A549 (cell line): ENCODE data around the gene PPP2R5C. TPM values are rescaled to one million over a fixed set of nuclear protein-coding genes. Genes with fewer than 3 reads are reported as not detected.

Experiments used
- ATAC-seq, 2 experiments: fragments of 200-7000 bp in 1 of 2; fragments of >200 bp in 1 of 2; cut with Nextera tagmentation in 1 of 2; cut with Tn5 transposase in 1 of 2; 3 replicates each; pipeline versions ENCODE4 v1.8.0 to v1.9.1; 2018 to 2020; ENCODE audit warnings: mild to moderate bottlenecking in 1 of 2, moderate library complexity in 1 of 2
- CTCF ChIA-PET: fragments of 300-600 bp; sonication (Branson Sonifier 250); formaldehyde crosslinking; extraction: SDS; loops from one replicate; lab custom pipeline; 2021; ENCODE audit warnings: antibody characterized with exemption, inconsistent platforms; lab: Yijun Ruan, JAX
- POLR2A ChIA-PET: fragments of 350-600 bp; formaldehyde crosslinking; extraction: SDS; loops from one replicate; lab custom pipeline; 2021; ENCODE audit warnings: antibody characterized with exemption, inconsistent platforms; lab: Yijun Ruan, JAX
- DNase-seq, 2 experiments: peaks; one replicate each; pipeline versions ENCODE4 v3.0.0 to v3.0.0-alpha.2; 2011 to 2016; ENCODE audit warnings: low read depth in 1 of 2, low spot score in 1 of 2
- FAIRE-seq: peaks from 2 replicates; lab custom pipeline; 2011; peaks lifted over from hg19 to GRCh38; lab: Jason Lieb, UNC
- H3K27ac ChIP-seq, 2 experiments: fragments of >200 bp; sonication (Bioruptor Twin); formaldehyde crosslinking; 3 replicates each; pipeline ENCODE4 v1.5.1; 2016 to 2017
- H3K4me1 ChIP-seq: fragments of >200 bp; sonication (Bioruptor Twin); formaldehyde crosslinking; 3 replicates; pipeline ENCODE4 v1.6.1; 2016
- H3K4me2 ChIP-seq: fragments of >200 bp; sonication (Bioruptor Twin); formaldehyde crosslinking; 3 replicates; pipeline ENCODE4 v1.6.1; 2016
- H3K4me3 ChIP-seq: fragments of >200 bp; sonication (Bioruptor Twin); formaldehyde crosslinking; 3 replicates; pipeline ENCODE4 v1.5.1; 2016
- H3K9me3 ChIP-seq: fragments of >200 bp; sonication (Bioruptor Twin); formaldehyde crosslinking; 3 replicates; pipeline ENCODE4 v1.6.1; 2016
- BHLHE40 ChIP-seq: IDR thresholded peaks from 2 replicates; pipeline ENCODE4 v1.6.1; 2012; ENCODE audit warnings: low read depth, low read length, inconsistent platforms
- CBX2 ChIP-seq: fragments of 200-600 bp; sonication (generic); IDR thresholded peaks from 2 replicates; pipeline ENCODE4 v1.6.1; 2016; ENCODE audit warnings: low read depth, mild to moderate bottlenecking, borderline replicate concordance
- CEBPB ChIP-seq, 2 experiments: fragments of >200 bp in 1 of 2; sonication (Bioruptor Twin) in 1 of 2; formaldehyde crosslinking in 1 of 2; IDR thresholded peaks; 2 replicates each; pipeline ENCODE4 v1.6.1; 2012 to 2016
- CHD2 ChIP-seq: fragments of 150-350 bp; IDR thresholded peaks from 2 replicates; pipeline ENCODE4 v1.6.1; 2014; ENCODE audit warnings: low read length; ENCODE audit not compliant: partially characterized antibody
- EHMT2 ChIP-seq: fragments of 200-600 bp; sonication (generic); IDR thresholded peaks from 2 replicates; pipeline ENCODE4 v1.6.1; 2016; ENCODE audit warnings: antibody characterized with exemption, low read depth, mild to moderate bottlenecking, moderate library complexity
- ESRRA ChIP-seq: fragments of 150-350 bp; IDR thresholded peaks from 2 replicates; pipeline ENCODE4 v1.6.1; 2014; ENCODE audit warnings: mild to moderate bottlenecking, low read length, borderline replicate concordance
- FOSB ChIP-seq: fragments of 250-450 bp; sonication (Bioruptor Pico); IDR thresholded peaks from 2 replicates; pipeline ENCODE4 v1.5.0; 2020; ENCODE audit warnings: mild to moderate bottlenecking, moderate library complexity
- FOSL2 ChIP-seq, 2 experiments: fragments of 450-650 bp in 1 of 2; fragments of >200 bp in 1 of 2; sonication (Bioruptor Twin) in 1 of 2; formaldehyde crosslinking; IDR thresholded peaks; 2 replicates each; pipeline versions ENCODE4 v1.5.0 to v1.6.1; 2016 to 2020; ENCODE audit warnings: mild to moderate bottlenecking in 1 of 2, moderate library complexity in 1 of 2
- GATA3 ChIP-seq: IDR thresholded peaks from 2 replicates; pipeline ENCODE4 v1.6.1; 2012; ENCODE audit warnings: borderline replicate concordance
- HDAC2 ChIP-seq: fragments of 200-600 bp; sonication (generic); IDR thresholded peaks from 2 replicates; pipeline ENCODE4 v1.6.1; 2016
- HOXB5 ChIP-seq: fragments of 250-450 bp; sonication (Bioruptor Pico); IDR thresholded peaks from 2 replicates; pipeline ENCODE4 v1.5.0; 2020; ENCODE audit warnings: mild to moderate bottlenecking, moderate library complexity
- JUN ChIP-seq, 2 experiments: fragments of >200 bp; sonication (Bioruptor Twin); formaldehyde crosslinking; IDR thresholded peaks; 2 replicates in 1 of 2; 3 replicates in 1 of 2; pipeline ENCODE4 v1.6.1; 2016 to 2017
- KDM5A ChIP-seq: fragments of 200-600 bp; sonication (generic); IDR thresholded peaks from 2 replicates; pipeline ENCODE4 v1.6.1; 2016; ENCODE audit warnings: antibody characterized with exemption, mild to moderate bottlenecking
- MAFK ChIP-seq: fragments of 450-650 bp; IDR thresholded peaks from 2 replicates; pipeline ENCODE4 v1.6.1; 2014; ENCODE audit not compliant: partially characterized antibody
- NPAS2 ChIP-seq: fragments of 250-450 bp; sonication (Bioruptor Pico); IDR thresholded peaks from 2 replicates; pipeline ENCODE4 v1.8.0; 2022; ENCODE audit warnings: mild to moderate bottlenecking, moderate library complexity, borderline replicate concordance
- PHF8 ChIP-seq: fragments of 200-600 bp; sonication (generic); IDR thresholded peaks from 2 replicates; pipeline ENCODE4 v1.6.1; 2016; ENCODE audit warnings: low read depth, mild to moderate bottlenecking, antibody characterized with exemption, moderate library complexity, borderline replicate concordance
- POLR2A ChIP-seq: IDR thresholded peaks from 2 replicates; pipeline ENCODE4 v1.6.1; 2012; ENCODE audit warnings: mild to moderate bottlenecking, low read length
- RAD21 ChIP-seq, 2 experiments: fragments of >200 bp in 1 of 2; sonication (Bioruptor Twin) in 1 of 2; formaldehyde crosslinking in 1 of 2; IDR thresholded peaks in 1 of 2; conservative IDR thresholded peaks in 1 of 2; 2 replicates in 1 of 2; 3 replicates in 1 of 2; pipeline ENCODE4 v1.6.1; 2012 to 2018; ENCODE audit warnings: inconsistent platforms in 1 of 2
- RARB ChIP-seq: fragments of 250-450 bp; sonication (Bioruptor Pico); IDR thresholded peaks from 2 replicates; pipeline ENCODE4 v1.8.0; 2021; ENCODE audit warnings: mild to moderate bottlenecking, moderate library complexity
- RFX5 ChIP-seq: fragments of 450-650 bp; IDR thresholded peaks from 2 replicates; pipeline ENCODE4 v1.7.1; 2014; ENCODE audit warnings: antibody characterized with exemption, mild to moderate bottlenecking, moderate library complexity
- RNF2 ChIP-seq: fragments of 200-600 bp; sonication (generic); IDR thresholded peaks from 2 replicates; pipeline ENCODE4 v1.6.1; 2016; ENCODE audit warnings: low read depth, mild to moderate bottlenecking, antibody characterized with exemption, moderate library complexity, borderline replicate concordance
- SMC3 ChIP-seq: fragments of >200 bp; sonication (Bioruptor Twin); formaldehyde crosslinking; IDR thresholded peaks from 3 replicates; pipeline ENCODE4 v1.6.1; 2018; ENCODE audit warnings: inconsistent platforms
- TP53 ChIP-seq: fragments of 250-450 bp; sonication (Bioruptor Pico); IDR thresholded peaks from 2 replicates; pipeline ENCODE4 v1.5.0; 2021; ENCODE audit warnings: mild to moderate bottlenecking, moderate library complexity
- ZC3H11A ChIP-seq: fragments of 450-650 bp; IDR thresholded peaks from 2 replicates; pipeline ENCODE4 v1.6.1; 2014; ENCODE audit warnings: antibody characterized with exemption, mild to moderate bottlenecking
- ZSCAN20 ChIP-seq: fragments of 250-450 bp; sonication (Bioruptor Pico); IDR thresholded peaks from 2 replicates; pipeline ENCODE4 v1.8.0; 2022; ENCODE audit warnings: mild to moderate bottlenecking, moderate library complexity
- WGBS: methylation state at CpG from one replicate; pipeline ENCODE4 v1.1.6; 2017; ENCODE audit errors: missing lambda C conversion rate; 5-methylcytosine and 5-hydroxymethylcytosine counted together
- polyA plus RNA-seq, 4 experiments: library from polyadenylated mRNA; depleted of rRNA in 3 of 4; stranded (reverse); fragments of >200 nt; fragmentation: RNase III in 1 of 4; extraction: RNeasy Plus Mini Kit Qiagen cat#74134 plus additional on column Dnase treatment in 1 of 4; gene quantifications; 2 replicates in 3 of 4; 3 replicates in 1 of 4; pipeline ENCODE4 v1.2.3, GENCODE V29; 2011 to 2017
- TF ChIP-seq, protein P1 (sequence below): IDR thresholded peaks from 2 replicates; pipeline ENCODE4 v1.6.1; 2012; ENCODE audit warnings: low read depth, borderline replicate concordance
- TF ChIP-seq, protein P2 (sequence below): IDR thresholded peaks from 2 replicates; pipeline ENCODE4 v1.6.1; 2012
- TF ChIP-seq, protein P3 (sequence below): fragments of 150-350 bp; IDR thresholded peaks from 2 replicates; pipeline ENCODE4 v1.6.1; 2014; ENCODE audit warnings: low read depth, mild to moderate bottlenecking, low read length
- TF ChIP-seq, protein P4 (sequence below): fragments of >200 bp; sonication (Bioruptor Twin); formaldehyde crosslinking; IDR thresholded peaks from 2 replicates; pipeline ENCODE4 v1.6.1; 2016
- TF ChIP-seq, protein P5 (sequence below): fragments of 450-650 bp; IDR thresholded peaks from 2 replicates; pipeline ENCODE4 v1.6.1; 2014; ENCODE audit warnings: antibody characterized with exemption
- TF ChIP-seq, protein P6 (sequence below): fragments of 200-600 bp; sonication (generic); IDR thresholded peaks from 2 replicates; pipeline ENCODE4 v1.6.1; 2016; ENCODE audit warnings: antibody characterized with exemption, mild to moderate bottlenecking, moderate library complexity
- TF ChIP-seq, protein P7 (sequence below): fragments of >200 bp; sonication (Bioruptor Twin); formaldehyde crosslinking; IDR thresholded peaks from 3 replicates; pipeline ENCODE4 v1.6.1; 2016

PPP2R5C gene
- polyA plus RNA-seq, 2 of the 4 experiments (the other 2 are of a cell fraction), result 74.8 to 150 TPM

DNA sequence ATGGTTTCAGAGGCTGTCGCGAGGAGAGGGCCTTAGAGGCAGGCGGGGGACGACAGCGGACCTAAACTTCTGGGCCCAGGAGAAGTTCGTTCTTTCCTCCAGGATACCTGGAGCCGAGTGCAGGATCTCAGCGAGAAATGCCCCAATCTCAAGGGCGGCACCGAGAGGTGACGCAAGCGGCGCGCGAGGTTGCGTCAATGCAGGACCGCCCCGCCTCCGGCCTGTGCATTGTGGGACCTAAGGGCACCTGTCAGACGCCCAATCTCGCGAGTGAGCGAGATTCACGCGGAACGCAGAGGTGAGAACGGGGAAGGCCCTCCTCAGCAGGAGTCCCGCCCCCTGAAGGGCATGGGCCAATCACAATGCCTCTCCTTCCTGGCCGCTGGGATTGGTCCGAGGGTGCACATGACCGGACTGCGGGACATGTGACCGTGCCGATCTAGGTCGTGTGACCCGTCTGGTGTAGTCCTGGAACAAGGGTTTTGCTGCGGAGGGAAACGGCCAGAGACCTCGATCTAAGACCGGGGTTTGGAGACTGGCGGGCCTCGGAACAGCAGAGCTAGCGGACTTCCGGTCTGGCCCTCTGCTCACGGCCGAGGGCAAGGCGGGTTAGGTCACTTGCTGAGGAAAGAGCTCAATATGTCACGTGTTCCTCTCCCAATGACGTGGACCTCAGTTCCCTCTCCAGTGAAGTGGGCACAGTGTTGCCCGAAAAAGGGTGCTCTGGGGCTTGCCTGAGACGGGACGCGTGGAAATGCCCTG, 186.6 kb downstream of the PPP2R5C start:
- under 1% methylated on average over 28 of the region's 53 CpGs for WGBS
- FAIRE-seq, result peak; percentile 99
- CTCF ChIA-PET, result interaction anchor here (0.6 to 9.4 kb wide), 9 partner anchors 13 to 241 kb away, joined by 3 to 59 read pairs (median 4); no protein-coding TSS in a partner anchor
- Histone ChIP-seq H3K9me3 (no peaks in the 10 kb centered on the region), H3K4me3 (peak overlapping the region; percentile 82), H3K4me1 (peaks cover 11% of the 10 kb centered on the region; the same call in 1 of the 3 replicates), H3K27ac (peak overlapping the region; percentile 86 to 96), H3K4me2 (peak overlapping the region; percentile 98)
- DNase-seq, result peak; percentile 98 to 100
- POLR2A ChIA-PET, result interaction anchor here (0.6 to 2.1 kb wide), 11 partner anchors 8 to 188 kb away, joined by 3 to 13 read pairs (median 3); no protein-coding TSS in a partner anchor
- ATAC-seq, result peak; percentile 98 to 99
- no peak for TF ChIP-seq SMC3
- no peak for TF ChIP-seq FOSB
- peak; percentile 96 to 98 for TF ChIP-seq CEBPB (IDR thresholded peaks at IDR 0.05)
- TF ChIP-seq EHMT2, result no peak
- TF ChIP-seq, protein P1, sequence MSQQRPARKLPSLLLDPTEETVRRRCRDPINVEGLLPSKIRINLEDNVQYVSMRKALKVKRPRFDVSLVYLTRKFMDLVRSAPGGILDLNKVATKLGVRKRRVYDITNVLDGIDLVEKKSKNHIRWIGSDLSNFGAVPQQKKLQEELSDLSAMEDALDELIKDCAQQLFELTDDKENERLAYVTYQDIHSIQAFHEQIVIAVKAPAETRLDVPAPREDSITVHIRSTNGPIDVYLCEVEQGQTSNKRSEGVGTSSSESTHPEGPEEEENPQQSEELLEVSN, result peak; percentile 54
- no peak for TF ChIP-seq RARB (CRISPR knock-in tag)
- peak; percentile 76; the same call in 1 of the 2 replicates for TF ChIP-seq NPAS2
- TF ChIP-seq, protein P2, sequence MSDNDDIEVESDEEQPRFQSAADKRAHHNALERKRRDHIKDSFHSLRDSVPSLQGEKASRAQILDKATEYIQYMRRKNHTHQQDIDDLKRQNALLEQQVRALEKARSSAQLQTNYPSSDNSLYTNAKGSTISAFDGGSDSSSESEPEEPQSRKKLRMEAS, result peak; percentile 85
- TF ChIP-seq GATA3, result peak; percentile 79
- no peak for TF ChIP-seq ZSCAN20 (CRISPR knock-in tag)
- TF ChIP-seq, protein P3, sequence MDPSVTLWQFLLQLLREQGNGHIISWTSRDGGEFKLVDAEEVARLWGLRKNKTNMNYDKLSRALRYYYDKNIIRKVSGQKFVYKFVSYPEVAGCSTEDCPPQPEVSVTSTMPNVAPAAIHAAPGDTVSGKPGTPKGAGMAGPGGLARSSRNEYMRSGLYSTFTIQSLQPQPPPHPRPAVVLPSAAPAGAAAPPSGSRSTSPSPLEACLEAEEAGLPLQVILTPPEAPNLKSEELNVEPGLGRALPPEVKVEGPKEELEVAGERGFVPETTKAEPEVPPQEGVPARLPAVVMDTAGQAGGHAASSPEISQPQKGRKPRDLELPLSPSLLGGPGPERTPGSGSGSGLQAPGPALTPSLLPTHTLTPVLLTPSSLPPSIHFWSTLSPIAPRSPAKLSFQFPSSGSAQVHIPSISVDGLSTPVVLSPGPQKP, result no peak
- TF ChIP-seq CHD2, result peak; percentile 100
- TF ChIP-seq, protein P4, sequence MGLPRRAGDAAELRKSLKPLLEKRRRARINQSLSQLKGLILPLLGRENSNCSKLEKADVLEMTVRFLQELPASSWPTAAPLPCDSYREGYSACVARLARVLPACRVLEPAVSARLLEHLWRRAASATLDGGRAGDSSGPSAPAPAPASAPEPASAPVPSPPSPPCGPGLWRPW, result no peak
- peak; percentile 62; the same call in 1 of the 2 replicates for TF ChIP-seq HDAC2
- peak; percentile 90 for TF ChIP-seq POLR2A
- 0 out of 2 replicates have a peak, but pooled peaks have one; percentile 15 for TF ChIP-seq BHLHE40
- TF ChIP-seq JUN (IDR thresholded peaks at IDR 0.05), result peak; percentile 87 to 92
- no peak for TF ChIP-seq HOXB5
- TF ChIP-seq MAFK, result peak; percentile 47
- TF ChIP-seq ESRRA, result no peak
- TF ChIP-seq, protein P5, sequence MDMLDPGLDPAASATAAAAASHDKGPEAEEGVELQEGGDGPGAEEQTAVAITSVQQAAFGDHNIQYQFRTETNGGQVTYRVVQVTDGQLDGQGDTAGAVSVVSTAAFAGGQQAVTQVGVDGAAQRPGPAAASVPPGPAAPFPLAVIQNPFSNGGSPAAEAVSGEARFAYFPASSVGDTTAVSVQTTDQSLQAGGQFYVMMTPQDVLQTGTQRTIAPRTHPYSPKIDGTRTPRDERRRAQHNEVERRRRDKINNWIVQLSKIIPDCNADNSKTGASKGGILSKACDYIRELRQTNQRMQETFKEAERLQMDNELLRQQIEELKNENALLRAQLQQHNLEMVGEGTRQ, result peak; percentile 100
- no peak for TF ChIP-seq RAD21 (conservative IDR thresholded peaks at IDR 0.05 in 1 of 2, IDR thresholded peaks at IDR 0.05 in 1 of 2)
- TF ChIP-seq RNF2, result no peak
- TF ChIP-seq ZC3H11A, result no peak
- TF ChIP-seq PHF8, result peak; percentile 37; the same call in 1 of the 2 replicates
- no peak for TF ChIP-seq CBX2
- TF ChIP-seq FOSL2 (IDR thresholded peaks at IDR 0.05), result no peak
- peak; percentile 50 for TF ChIP-seq FOSL2 (CRISPR knock-in tag; IDR thresholded peaks at IDR 0.05)
- peak; percentile 25; the same call in 1 of the 2 replicates for TF ChIP-seq TP53 (CRISPR knock-in tag)
- TF ChIP-seq RFX5, result no peak
- peak; percentile 89 for TF ChIP-seq KDM5A
- TF ChIP-seq, protein P6, sequence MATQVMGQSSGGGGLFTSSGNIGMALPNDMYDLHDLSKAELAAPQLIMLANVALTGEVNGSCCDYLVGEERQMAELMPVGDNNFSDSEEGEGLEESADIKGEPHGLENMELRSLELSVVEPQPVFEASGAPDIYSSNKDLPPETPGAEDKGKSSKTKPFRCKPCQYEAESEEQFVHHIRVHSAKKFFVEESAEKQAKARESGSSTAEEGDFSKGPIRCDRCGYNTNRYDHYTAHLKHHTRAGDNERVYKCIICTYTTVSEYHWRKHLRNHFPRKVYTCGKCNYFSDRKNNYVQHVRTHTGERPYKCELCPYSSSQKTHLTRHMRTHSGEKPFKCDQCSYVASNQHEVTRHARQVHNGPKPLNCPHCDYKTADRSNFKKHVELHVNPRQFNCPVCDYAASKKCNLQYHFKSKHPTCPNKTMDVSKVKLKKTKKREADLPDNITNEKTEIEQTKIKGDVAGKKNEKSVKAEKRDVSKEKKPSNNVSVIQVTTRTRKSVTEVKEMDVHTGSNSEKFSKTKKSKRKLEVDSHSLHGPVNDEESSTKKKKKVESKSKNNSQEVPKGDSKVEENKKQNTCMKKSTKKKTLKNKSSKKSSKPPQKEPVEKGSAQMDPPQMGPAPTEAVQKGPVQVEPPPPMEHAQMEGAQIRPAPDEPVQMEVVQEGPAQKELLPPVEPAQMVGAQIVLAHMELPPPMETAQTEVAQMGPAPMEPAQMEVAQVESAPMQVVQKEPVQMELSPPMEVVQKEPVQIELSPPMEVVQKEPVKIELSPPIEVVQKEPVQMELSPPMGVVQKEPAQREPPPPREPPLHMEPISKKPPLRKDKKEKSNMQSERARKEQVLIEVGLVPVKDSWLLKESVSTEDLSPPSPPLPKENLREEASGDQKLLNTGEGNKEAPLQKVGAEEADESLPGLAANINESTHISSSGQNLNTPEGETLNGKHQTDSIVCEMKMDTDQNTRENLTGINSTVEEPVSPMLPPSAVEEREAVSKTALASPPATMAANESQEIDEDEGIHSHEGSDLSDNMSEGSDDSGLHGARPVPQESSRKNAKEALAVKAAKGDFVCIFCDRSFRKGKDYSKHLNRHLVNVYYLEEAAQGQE, result peak; percentile 100
- TF ChIP-seq, protein P7, sequence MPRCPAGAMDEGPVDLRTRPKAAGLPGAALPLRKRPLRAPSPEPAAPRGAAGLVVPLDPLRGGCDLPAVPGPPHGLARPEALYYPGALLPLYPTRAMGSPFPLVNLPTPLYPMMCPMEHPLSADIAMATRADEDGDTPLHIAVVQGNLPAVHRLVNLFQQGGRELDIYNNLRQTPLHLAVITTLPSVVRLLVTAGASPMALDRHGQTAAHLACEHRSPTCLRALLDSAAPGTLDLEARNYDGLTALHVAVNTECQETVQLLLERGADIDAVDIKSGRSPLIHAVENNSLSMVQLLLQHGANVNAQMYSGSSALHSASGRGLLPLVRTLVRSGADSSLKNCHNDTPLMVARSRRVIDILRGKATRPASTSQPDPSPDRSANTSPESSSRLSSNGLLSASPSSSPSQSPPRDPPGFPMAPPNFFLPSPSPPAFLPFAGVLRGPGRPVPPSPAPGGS, result peak; percentile 92
